CD4-positive, alpha-beta T cell treated with Interleukin-17A for 4 hours (primary cell): ENCODE results near the gene FOXRED1.
"Not testable (repeated sequence)": the region's sequence is repeated elsewhere in the genome, so short reads cannot be mapped to it uniquely, and the experiment has no call there.

Experiments used
- DNase-seq: peaks from one replicate; pipeline ENCODE4 v3.0.0-alpha.2; 2020; ENCODE audit warnings: mixed read lengths

FOXRED1 gene

DNA sequence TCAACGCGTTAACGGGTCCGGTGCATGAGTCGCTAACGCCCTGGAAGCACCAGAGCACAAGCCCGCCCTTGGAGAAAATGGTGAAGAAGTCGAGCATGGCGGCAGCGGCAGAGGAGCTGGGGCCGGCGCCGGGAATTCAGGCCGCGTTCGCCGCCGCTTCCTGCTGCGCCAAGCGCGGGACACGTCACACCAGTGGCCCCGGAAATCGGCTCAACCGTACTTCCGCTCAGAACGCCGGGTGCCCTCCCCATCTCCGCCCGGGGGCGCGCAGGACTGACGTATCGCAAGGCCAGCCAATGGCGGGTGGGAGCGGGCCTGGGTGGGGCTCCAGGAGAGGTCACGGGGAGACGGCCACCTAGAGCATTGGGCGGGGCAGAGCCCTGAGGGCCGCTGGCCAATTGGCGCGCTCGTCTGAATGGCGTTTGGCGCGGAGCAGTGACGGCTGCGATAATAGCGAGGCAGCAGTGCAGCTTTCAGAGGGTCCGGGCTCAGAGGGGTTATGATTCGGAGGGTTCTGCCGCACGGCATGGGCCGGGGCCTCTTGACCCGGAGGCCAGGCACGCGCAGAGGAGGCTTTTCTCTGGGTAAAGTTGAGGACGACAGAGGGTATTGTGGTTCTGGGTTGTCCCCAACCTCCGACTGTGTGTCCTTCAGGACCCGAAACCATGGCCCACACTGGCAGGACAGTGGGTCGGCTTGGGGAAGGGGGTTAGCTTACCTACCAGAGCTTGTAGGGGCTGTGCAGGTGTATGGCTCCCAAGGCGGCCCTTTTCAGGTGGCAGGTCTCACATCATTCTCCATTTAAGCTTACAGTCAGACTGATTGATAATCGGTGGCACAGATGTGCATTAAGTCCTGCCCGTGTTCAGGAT is at the start of gene FOXRED1, which contains the start of gene SRPRA:
Gene FOXRED1 (plus strand): TSS at position 447 of the 872 bp plus-strand sequence. CDS start 53 bp downstream, at position 500.
Gene SRPRA (minus strand): TSS at position 188 of the 872 bp plus-strand sequence. CDS start 91 bp downstream, at position 97.
- DNase-seq, result peak; percentile 99

DNA sequence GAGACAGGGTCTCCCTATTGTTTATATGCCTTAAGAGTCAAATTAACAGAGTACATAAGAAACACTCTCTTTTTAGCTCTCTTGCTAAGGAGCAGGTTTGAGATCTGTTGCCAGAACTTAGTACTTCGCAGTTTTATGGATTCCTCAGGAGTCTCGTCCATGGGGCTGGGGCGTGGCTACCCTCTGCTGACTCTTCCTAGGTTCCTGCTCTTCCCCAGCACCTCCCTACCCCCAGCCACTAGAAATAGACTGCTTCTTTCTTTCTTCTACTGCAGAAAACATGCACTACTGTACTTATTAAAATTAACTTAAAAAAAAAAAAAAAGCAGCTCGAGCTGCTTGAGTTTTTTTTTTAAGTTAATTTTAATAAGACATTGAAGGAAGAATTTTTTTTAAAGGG is 49.4 kb upstream of the FOXRED1 start:
- DNase-seq, result no peak

DNA sequence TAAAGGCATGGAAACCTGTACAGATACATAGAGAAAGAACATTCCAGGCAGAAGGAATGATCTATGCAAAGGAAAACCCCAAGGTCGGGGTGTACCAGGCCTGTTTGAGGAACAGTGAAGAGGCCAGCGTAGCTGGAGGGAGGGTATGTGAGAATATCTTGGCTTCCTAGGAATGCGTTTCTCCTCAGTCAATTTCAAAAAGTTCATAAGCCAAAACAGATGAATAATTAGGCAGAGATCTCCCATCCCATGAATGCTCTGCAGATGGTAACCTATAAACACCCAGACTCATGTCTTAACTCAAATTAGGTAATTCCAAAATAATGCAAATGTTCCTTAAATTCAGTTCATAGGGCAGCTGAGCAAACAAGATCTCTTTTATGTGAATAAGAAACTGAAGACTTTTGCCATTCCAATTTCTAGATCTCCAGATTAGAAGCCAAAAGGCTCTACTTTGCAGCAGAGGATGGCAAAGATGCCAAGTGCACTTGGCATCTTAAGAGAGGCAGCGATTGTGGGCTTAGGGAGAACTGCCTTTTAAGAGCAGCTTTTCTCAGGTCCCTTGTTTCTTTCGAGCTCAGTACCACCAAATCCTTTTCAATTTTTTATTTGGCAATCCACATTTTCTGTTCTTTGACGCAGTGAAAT is 44.2 kb upstream of the FOXRED1 start:
- DNase-seq, result no peak

DNA sequence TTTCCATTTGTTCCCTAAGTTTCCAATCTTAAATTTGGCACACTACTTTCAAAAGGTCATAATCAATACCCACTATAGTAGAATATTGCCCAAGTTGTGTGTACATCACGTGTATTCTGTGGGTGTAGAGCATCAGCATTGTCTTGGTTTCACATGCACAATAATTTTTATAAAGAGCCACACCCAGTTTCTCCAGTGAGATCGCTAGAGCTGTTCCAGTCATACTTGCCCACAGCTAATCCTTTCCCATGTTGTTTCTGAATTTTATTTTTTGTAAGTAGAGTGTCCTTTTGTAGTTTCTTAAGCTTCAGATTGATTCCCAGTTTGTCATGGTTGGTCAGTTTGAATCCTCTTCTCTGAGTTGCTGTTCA is 43.7 kb upstream of the FOXRED1 start:
- no peak for DNase-seq

DNA sequence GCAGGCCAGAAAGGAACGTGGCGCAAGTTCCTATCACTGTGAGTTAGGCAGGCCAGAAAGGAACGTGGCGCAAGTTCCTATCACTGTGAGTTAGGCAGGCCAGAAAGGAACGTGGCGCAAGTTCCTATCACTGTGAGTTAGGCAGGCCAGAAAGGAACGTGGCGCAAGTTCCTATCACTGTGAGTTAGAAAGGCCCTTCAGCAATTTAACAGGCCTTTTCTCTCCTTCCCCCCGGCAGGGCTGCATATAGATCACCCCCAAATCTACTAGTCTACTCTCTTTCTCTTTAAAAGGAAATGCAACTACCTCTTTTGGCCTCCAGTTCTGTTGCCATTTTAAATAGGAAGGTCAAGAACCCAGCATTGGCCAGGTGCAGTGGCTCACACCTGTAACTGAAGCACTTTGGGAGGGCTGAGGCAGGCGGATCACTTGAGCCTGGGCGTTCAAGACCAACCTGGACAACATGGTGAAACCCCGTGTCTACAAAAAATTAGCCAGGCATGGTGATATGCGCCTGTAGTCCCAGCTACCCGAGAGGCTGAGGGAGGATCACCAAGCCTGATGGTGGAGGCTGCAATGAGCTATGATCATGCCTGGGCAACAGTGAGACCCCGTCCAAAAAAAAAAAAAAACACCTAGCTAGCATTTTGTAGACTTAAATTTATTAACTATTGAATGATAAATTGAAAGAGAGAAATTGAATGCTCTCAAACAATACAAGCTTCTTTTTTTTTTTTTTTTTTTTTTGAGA is 42.4 kb upstream of the FOXRED1 start:
- DNase-seq, result no peak

DNA sequence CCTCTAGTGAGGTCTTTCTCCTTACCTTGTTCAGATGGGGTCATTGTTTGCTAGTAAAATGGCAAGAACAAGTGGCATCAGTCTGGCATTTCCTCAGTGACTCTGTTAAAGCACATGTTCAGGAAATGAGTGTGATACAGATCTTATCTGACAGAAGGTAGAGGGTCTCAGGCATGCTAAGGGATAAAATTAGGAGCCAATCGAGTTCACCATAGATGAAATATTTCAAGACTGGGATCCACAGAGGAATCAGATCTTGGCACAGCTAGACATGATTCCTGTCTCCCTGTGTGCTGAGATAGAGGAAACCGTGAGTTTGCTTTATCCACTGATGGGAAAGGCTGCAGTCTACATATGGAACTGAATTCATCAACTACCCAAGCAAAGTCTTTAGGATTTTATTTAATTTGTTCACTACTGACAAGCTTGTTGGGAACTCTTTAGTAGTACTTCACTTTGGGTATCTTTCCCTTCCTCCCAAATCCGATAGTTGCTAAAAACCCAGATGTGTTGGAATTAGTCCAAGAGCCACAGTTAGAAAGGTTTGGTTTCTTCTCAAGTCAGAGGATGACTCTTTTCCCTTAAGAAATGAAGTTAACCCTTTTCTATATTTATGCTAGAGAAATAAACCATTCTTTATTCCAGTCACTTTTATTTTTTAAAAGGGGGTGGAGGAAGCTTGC is 39.0 kb upstream of the FOXRED1 start:
- DNase-seq, result no peak

DNA sequence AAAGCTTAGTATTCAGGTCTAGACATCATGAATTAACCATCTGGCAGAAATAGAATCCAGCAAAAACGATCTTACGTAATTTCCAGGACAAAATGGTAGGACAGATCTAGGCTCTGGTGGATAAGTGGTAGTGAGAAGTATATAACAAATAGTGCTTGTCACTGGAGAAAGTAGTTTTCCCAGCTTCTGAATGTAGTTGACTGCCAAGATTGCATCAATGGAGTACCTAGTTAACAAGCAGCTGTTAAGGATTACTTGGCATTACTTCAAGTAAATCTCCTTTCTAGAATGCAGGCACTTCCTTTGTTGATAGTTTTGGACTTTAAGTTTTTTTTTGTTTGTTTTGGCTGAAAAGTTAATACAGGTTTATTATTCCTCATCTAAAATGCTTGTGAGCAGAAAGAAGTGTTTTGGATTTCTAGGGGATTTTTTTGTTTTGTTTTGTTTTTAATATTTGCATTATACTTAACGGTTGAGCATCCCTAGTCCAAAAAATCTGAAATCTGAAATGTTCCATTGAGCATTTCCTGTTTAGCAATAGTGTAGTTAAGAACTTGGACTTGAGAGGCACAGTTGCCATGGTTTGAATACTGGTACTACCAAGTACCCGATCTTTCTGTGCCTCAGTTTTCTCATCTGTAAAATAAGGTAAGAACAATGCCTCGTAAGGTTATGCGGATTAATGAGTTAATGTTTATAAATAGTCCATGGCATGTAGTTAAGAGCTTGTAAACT is 37.1 kb upstream of the FOXRED1 start:
- DNase-seq, result no peak

DNA sequence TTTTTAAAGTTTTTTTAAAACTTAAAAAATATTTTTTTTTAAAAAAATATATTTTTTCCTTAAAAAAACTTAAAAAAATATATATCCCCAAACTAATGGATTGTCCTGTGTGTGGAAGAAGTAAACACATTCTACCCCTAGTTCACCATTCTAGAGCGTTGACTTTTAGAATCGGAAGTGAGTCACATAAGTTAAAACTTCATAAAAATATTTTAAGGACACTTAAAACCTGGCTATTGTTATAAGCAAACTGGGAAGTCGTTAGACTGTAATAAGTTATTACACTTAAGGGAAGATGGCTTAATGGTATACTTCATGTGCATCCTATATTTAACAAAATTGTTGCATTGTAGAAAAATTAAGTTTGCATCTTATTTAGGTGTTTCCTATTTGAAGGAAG is 36.3 kb upstream of the FOXRED1 start:
- no peak for DNase-seq

DNA sequence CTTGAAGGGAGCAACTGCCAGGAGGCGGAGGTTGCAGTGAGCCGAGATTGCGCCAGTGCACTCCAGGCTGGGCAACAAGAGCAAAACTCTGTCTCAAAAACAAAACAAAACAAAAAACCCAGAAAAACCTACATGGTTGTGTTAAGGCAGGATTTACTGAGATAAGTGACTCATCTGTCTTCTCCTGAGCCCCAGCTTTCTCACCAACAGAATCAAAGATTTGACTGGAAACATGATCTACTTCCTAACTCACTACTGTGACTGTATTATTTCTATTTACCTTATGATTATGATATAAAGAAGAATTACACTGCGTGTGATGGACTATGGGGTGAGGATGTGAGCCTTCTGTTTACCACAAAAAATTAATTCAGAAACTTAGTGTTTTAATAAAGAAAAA is 35.6 kb upstream of the FOXRED1 start:
- no peak for DNase-seq

DNA sequence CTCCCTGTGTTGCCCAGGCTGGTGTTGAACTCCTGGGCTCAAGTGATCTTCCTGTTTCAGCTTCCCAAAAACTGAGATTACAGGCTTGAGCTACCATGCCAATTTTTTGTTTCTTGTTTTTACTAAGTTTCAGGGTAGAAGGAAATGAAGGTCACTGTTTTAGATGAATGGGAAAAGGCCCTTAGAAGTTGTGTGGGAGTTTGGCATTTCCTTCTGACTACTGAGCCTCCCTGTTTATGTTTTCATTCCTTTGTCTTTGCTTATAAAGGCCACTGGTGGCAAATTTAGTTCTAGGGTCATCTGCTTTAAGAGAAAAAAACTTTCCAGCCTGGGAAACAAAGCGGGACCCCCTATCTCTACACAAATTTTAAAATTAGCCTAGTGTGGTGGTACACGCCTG is 22.3 kb upstream of the FOXRED1 start:
- DNase-seq, result no peak

DNA sequence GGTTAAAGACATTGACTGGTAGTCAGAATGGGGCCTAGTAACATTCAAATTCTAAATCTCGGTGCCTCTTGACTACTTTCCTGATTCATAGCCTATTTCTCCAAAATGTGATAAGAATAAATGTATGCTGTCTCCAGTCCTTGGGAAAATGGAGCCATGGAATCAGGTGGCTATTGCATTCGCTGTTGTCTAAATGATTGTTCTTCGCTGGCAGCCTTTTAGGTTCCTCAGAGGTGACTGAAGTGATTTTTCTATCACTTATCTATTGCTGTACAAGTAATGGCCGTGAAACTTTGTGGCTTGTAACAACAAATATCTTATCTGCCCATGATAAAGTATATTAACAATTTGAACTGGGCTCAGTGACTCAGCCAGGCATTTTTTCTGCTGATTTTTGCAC is 15.7 kb upstream of the FOXRED1 start:
- no peak for DNase-seq

DNA sequence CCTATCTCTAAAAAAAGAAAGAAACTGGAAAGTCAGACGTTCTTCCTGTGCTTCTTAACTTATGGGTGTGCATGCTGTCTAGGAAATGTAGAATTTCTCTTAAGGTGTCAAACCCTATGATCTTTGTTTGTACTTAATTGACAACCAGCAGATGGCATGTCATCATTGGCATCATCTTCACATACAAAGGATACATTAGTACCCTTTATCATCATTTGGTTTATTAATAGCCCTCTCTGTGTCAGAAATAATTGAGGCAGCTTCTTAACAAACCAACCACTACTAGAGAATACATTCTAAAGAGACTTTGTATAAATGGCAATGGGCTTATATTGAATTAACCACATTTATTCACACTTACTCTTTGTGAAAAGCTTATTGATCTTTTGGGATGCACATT is 14.1 kb upstream of the FOXRED1 start:
- no peak for DNase-seq

DNA sequence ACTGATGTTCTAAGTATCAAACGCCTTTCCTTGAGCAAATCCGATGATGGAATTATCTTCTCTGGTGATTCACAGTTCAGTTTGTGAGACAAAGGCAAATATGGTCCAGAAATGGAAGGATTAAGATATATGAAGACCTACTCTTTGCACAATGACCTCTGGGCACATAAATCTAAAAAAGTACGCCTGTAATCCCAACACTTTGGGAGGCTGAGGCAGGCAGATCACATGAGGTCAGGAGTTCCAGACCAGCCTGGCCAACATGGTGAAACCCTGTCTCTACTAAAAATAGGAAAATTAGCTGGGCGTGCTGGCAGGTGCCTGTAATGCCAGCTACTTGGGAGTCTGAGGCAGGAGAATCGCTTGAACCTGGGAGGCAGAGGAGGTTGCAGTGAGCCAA is 13.4 kb upstream of the FOXRED1 start:
- DNase-seq, result not testable (repeated sequence)

DNA sequence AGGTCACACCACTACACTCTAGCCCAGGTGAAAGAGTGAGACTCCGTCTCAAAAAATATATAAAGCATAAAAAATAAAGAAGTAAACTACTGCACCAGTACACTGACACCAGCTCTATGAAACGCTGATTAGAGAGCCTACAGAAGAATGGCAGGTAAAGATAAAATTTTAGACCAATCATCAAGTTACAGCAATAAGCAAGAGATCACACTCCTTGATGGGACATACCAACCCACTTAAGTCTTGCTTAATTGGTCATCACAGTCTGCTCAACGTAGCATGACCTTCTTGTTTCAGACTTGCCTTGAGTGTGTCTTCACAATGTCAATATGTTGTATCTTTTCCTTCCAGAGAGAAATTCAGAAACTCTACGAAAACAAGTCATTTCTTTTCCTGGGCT is 12.7 kb upstream of the FOXRED1 start:
- DNase-seq, result no peak

DNA sequence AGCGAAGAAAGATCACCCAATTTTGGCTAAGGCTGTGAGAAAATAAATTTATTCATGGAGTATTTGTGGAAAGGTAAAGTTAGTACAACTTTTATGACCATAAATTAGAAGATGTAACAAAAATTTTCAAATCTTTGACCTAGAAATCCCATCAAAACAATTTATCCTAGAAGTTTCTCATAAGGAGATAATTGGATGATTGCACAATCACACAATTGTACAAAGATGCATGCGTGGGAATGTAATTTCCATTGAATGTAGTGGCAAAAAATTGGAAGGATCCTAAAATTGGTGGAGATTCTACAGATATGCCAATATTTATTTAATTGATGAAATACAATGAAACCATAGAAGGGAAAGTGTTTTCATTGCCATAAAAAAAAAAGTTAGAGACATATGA is 11.8 kb upstream of the FOXRED1 start:
- DNase-seq, result no peak

DNA sequence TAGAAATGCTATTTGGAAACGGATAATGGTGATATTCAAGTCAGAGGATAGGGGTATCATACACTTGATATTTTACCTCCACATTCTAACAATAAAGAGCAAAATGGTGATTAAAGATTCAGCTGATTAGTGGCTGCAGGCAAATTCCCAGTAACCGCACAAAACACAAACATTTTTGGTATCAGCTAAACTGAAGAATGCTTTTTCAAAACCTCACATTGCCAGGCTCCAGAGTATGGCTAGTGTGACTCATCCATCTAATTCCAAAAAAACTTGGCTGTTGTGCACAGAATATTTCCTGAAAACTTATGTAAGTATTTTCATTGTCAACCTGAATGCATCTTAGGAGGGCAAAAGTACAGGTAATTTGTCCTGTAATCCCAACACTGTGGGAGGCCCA is 11.2 kb upstream of the FOXRED1 start:
- no peak for DNase-seq

DNA sequence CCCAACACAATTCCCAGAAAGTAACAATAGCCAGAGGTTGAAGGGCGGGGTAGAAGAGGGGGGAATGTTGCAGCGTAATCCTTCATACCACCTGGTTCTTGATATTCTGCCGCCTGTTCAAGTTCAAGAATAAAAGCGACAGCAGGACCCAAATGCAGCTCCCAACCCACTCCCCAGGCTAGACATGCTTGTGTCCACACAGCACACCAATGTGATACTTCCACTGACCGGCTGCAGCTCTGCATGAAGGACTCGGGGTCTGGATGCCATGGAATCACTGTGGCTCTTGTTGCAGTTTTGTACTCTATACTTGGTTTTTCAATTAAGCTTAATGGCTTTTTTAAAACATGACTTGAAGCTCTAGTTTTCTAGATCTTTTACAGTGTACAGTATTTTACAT is 6.7 kb upstream of the FOXRED1 start:
- DNase-seq, result no peak

DNA sequence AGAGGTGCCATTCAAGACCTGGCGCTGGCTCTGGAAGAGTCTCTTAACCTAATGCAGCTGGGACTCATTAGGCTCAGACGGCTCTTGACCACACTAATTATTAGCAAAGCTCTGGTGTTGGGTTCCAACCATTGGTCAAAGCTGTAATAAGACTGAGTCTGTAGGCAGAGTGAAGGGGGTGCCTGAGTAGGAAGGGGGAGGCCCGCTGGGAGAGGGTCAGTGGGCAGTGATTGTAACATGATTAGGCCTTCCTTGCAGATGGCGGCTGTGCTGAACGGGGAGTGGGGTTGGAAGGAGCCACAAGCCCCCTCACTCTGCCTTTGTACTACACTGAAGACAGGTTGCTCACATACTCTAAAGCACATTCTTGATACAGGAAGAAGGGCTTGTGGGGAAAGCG is 5.5 kb upstream of the FOXRED1 start:
- no peak for DNase-seq

DNA sequence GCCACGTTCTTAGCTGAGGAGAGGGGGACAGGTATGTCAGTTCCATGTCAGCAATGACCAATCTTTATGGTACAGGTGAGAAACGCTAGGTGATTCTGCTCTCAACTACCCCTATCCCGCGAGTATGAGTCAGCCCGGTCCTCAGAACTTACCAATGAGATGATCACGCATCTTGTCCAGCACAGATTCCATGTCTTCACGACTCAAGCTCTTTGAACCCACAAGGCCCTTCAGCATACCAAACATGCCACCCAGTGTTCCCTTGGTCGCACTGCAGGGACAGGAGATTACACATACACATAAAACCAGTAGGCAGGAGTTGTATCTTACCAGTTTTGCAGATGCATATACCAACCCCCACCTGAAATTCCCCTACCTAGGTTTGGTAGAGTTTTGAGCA is 3.1 kb upstream of the FOXRED1 start:
- no peak for DNase-seq

DNA sequence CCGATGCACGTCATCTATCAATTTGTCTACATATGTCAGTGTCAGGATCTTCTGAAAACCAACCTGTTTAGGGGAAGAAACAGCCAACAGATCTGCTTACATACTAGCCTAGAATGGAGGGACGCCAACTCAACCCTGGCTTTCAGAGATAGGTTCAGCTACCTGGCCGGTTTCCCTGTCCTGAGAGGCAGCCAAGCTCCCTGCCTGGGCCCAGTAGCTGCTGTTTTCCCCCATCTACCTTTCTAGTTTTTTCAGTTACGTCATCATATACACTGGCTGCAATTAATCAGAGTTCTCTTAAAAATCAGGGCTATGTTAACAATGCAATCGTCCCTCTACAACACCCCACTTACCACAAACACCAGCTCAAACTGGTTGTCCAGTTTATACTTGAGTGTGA is 1.3 kb upstream of the FOXRED1 start:
- DNase-seq, result no peak

DNA sequence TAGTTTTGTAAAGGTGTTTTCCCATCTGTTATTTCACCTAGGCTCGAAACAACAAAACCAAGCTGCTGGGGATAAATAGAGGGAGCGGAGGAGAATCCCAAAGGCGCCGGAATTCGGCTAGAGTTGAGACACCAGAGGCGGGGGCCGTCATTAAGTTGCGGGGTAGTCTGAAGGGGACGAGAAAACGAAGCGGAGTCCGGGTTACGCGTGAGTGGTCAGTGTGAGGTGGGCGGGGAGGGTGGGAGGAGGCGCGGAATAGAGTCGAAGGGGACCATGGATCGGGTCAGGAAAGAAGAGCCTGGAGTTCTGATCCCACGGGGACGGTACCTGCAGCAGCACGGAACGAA is 620 bp upstream of the FOXRED1 start:
- no peak for DNase-seq

DNA sequence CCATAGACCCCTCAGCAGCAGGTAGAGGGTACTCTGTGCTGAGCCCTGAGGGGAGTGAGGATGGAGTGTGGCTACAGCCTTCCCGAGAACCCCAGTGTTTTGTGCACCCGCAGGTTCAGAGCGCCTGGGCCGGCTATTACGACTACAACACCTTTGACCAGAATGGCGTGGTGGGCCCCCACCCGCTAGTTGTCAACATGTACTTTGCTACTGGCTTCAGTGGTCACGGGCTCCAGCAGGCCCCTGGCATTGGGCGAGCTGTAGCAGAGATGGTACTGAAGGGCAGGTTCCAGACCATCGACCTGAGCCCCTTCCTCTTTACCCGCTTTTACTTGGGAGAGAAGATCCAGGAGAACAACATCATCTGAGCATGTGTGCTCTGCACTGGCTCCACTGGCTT is 8.4 kb downstream of the FOXRED1 start:
- no peak for DNase-seq

DNA sequence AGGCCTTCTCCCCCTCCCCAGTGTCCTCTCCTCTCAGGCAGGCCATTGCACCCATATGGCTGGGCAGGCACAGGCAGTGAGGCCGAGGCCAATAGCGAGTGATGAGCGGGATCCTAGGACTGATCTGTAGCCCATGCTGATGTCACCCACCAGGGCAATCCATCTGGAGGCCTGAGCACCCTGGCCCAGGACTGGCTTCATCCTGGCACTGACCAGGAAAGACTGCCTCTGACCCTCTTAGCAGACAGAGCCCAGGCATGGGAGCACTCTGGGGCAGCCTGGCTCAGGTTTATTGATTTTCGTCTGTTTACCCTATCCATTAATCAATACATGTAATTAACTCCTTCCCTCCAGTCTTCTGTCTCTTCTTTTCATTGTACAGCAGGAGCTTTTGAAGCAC is 8.8 kb downstream of the FOXRED1 start:
- DNase-seq, result no peak
